Activated T-helper 9 cell treated with anti-CD3 and anti-CD28 coated beads, Interleukin-2, amount 50 U/mL, for 16 hours (primary cell): ENCODE data around the gene ENTPD5.
A peak's percentile ranks its signal among the peaks of the same experiment; 100 is the strongest.
"Not testable (repeated sequence)": the region's sequence is repeated elsewhere in the genome, so short reads cannot be mapped to it uniquely, and the experiment has no call there.

ENCODE experiments used
- DNase-seq: peaks from one replicate; pipeline ENCODE4 v3.0.0-alpha.2; 2020; ENCODE audit warnings: low read depth

ENTPD5 gene

DNA sequence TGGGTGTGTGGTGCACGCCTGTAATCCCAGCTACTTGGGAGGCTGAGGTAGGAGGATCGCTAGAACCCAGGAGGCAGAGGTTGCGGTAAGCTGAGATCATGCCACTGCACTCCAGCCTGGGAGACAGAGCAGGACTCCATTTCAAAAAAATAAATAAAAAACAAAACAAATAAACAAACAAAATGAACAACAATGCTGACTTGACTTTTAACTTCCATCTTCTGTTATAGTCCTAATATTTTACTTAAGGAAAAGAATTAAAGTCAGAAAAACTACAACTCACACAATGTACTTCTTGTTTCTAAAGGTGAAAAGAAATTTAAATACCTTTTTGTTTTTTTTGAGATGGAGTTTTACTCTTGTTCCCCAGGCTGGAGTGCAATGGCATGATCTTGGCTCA is 13.4 kb downstream of the ENTPD5 start:
- DNase-seq, result not testable (repeated sequence)

- DNase-seq, result no peak
Measured at GRCh38 chr14:73998726-73999125, 20.4 kb downstream of the ENTPD5 start.

GRCh38 chr14:73997944-73998447 is 21.1 kb downstream of the ENTPD5 start:
- no peak for DNase-seq

- no peak for DNase-seq
Measured at GRCh38 chr14:73997108-73997943, 21.8 kb downstream of the ENTPD5 start.

DNA sequence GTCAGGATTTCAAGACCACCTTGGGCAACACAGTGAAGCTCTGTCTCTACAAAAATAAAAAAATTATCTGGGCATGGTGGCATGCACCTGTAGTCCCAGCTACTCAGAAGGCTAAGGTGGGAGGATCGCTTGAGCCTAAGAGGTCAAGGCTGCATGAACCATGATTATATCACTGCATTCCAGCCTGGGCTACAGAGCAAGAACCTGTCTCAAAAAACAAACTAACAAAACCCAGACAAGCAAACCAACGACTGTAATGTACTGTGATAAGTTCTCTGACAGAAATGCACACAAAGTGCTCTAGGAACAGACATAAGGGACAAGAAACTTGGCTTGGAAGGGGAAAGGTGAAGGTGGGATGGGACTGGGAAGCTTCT is 22.4 kb downstream of the ENTPD5 start:
- no peak for DNase-seq

- no peak for DNase-seq
Measured at GRCh38 chr14:73995977-73996378, 23.1 kb downstream of the ENTPD5 start.

DNA sequence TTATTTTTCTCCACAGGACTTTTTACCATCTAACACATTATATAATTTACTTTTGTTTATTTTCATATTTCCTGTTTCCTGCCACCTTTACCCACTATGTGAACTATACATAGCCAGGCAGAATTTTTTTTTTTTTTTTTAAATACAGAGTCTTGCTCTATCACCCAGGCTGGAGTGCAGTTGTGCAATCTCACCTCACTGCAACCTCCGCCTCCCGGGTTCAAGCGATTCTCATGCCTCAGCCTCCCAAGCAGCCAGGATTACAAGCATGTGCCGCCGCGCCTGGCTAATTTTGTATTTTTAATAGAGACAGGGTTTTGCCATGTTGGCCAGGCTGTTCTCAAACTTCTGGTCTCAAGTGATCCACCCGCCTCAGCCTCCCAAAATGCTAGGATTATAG is 24.2 kb downstream of the ENTPD5 start:
- DNase-seq, result not testable (repeated sequence)

DNA sequence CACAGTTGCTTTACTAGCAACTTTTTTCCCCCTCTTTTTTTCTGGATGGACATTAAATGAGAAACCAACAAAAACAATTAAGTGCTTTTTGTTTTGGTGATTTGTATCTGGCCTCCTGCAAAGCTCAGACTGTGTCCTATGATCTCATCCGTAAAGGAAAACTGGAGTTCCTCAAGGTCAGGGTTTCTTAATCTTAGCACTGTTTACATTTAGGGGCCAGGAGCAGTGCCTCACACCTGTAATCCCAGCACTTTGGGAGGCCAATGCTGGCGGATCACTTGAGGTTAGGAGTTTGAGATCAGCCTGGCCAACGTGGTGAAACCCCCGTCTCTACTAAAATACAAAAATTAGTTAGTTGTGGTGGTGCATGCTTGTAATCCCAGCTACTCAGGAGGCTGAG is 28.0 kb downstream of the ENTPD5 start:
- DNase-seq, result no peak

- DNase-seq, result not testable (repeated sequence)
Measured at GRCh38 chr14:73988656-73989055, 30.4 kb downstream of the ENTPD5 start.

GRCh38 chr14:73988065-73988464 is 31.0 kb downstream of the ENTPD5 start:
- no peak for DNase-seq

GRCh38 chr14:73977896-73978295 is 41.2 kb downstream of the ENTPD5 start:
- DNase-seq, result no peak

- no peak for DNase-seq
Measured at GRCh38 chr14:73976125-73976524, 43.0 kb downstream of the ENTPD5 start.

DNA sequence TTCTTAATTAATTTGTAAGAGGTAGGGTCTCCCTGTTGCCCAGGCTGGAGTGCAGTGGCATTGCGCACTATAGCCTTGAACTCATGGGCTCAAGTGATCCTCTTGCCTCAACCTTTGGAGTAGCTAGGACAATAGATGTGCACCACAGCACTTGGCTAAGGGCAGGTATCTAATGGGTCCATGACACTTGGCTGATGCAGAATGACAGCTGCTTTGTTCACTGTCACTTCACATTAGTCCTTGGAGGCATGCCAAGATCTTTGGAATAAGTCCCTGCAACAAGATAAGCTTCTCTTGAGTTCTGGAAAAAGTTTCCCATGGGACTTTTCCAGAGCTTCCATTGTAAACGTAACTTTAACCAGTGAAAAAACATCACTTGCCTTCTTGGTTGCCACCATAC is 45.6 kb downstream of the ENTPD5 start:
- DNase-seq, result no peak

GRCh38 chr14:73968885-73969284 is 50.2 kb downstream of the ENTPD5 start:
- DNase-seq, result no peak

DNA sequence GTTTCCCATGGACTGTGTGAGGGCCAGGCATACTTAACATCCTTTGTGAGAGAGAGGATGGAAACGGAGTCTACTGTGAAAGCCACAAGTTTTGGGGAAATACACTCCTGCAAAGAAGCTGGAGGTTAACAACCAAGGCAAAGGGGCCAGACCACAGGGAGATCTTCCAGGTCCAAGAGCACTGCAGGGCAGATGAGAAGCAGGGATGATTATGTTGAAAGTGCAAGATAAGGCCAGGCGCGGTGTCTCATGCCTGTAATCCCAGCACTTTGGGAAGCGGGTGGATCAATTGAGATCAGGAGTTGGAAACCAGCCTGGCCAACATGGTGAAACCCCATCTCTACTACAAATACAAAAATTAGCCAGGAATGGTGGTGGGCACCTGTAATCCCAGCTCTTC is 53.9 kb downstream of the ENTPD5 start:
- DNase-seq, result no peak

DNA sequence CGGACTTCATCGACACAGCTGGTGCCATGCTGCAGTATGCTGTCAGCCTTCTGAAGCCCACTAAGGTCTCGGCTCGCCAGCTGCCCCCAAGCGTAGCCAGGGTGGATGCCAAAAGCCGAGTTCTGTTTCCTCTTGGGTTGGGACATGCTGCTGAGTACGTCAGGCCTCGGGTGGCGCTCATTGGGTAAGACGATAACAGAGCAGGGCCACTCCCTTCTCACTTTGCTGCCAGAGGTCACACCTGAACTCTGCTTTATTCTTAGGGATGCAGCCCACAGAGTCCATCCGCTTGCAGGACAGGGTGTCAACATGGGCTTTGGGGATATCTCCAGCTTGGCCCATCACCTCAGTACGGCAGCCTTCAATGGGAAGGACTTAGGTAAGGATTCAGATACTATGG is 57.9 kb downstream of the ENTPD5 start:
- no peak for DNase-seq

GRCh38 chr14:73958591-73958990 is 60.5 kb downstream of the ENTPD5 start:
- no peak for DNase-seq

- no peak for DNase-seq
Measured at GRCh38 chr14:73955674-73956073, 63.4 kb downstream of the ENTPD5 start.

DNA sequence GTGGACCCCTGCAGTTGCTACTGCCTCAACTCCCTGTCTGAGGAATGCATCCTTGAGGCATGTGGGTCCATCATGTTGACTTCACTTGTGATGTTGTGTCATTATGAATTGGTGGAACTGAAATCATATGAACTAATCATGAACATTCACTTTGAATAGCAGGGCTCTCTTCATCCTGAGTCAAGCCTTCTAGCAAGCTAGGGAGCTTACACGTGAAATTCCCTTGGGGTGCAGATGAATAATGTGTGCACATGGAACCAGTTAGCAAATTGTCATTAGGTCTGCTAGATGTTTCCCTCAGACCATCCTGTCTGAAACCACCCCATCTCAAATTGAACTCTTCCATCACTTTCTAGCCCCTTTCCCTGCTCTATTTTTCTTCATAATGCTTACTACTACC is 65.4 kb downstream of the ENTPD5 start:
- no peak for DNase-seq

DNA sequence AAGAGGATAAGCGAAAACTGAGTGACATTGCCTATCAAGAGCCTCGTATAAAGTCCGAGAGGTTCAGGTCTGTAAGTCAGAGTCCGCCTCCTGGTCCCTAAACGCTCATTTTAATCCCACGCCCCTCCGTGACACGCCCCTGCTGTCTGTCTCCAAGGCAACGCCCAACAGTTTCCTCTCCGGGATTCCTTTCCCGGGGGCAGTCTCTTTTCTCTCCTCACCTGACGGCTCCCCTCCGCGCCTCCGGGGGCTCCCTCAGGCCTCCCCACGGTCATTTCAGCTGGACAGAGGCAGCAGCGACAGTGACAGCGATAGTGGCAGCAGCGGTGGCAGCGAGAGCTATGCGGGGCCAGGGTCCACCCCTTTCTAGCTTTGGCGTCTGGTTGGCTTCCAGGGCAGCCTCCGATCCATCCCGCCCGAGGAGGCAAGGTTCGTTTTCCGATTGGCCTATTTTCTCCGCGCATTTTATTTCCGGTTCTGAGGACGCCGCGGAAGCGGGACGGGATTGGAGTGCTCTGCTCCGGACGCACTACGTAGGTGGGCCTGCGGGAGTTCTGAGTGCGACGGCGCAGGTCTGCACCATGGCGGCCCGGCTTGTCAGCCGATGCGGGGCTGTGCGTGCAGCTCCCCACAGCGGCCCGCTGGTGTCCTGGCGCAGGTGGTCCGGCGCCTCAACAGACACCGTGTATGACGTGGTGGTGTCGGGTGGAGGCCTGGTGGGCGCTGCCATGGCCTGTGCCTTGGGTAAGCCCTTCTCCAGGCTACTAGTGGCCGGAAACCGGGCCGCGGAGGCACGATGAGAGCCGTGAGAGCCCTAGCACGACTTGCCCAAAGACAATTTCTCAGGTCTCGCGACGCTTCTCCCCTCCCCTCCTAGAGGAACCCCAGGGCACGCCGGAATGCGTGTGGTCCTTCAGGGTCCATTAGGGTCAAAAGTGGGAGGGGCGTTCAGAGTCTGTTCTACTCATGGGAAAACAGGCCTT is 69.0 kb downstream of the ENTPD5 start, which contains the start of the genes COQ6 and FAM161B:
Gene COQ6, plus strand, starts transcription at position 551 of the 983 bp plus-strand sequence. Its CDS starts 31 bp downstream, at position 582.
Gene FAM161B, minus strand, starts transcription at position 343 of the 983 bp plus-strand sequence. Its CDS starts 68 bp downstream, at position 275.
- peak; percentile 81 for DNase-seq

GRCh38 chr14:73945159-73945670 is 73.9 kb downstream of the ENTPD5 start:
- no peak for DNase-seq
